DND-41 (cell line): ENCODE measurements around the gene VAPA.
A peak's percentile ranks its signal among the peaks of the same experiment; 100 is the strongest.

Experiments
- ATAC-seq: fragments of 200-7000 bp; cut with Tn5 transposase; 3 replicates; pipeline ENCODE4 v1.9.1; 2021; ENCODE audit warnings: low read depth; ENCODE audit not compliant: insufficient read depth
- DNase-seq: peaks from one replicate; pipeline ENCODE4 v3.0.0-alpha.2; 2020
- H2AFZ ChIP-seq: 2 replicates; pipeline ENCODE4 v1.6.0; 2012; ENCODE audit warnings: low read depth, low read length
- H3K27ac ChIP-seq: 2 replicates; pipeline ENCODE4 v1.5.1; 2012; ENCODE audit warnings: low read length, inconsistent platforms
- H3K27me3 ChIP-seq: fragments of 200-600 bp; sonication (generic); 2 replicates; pipeline ENCODE4 v1.6.0; 2012; ENCODE audit warnings: low read length, mild to moderate bottlenecking, inconsistent platforms; ENCODE audit not compliant: insufficient read depth, poor library complexity
- H3K36me3 ChIP-seq: 2 replicates; pipeline ENCODE4 v1.5.1; 2012; ENCODE audit warnings: low read length, inconsistent platforms; ENCODE audit not compliant: insufficient read depth
- H3K4me1 ChIP-seq: 2 replicates; pipeline ENCODE4 v1.5.1; 2012; ENCODE audit warnings: mild to moderate bottlenecking, low read length; ENCODE audit not compliant: insufficient read depth
- H3K4me2 ChIP-seq: 2 replicates; pipeline ENCODE4 v1.6.0; 2012; ENCODE audit warnings: mild to moderate bottlenecking, moderate library complexity, low read length, inconsistent platforms; ENCODE audit not compliant: insufficient read depth
- H3K4me3 ChIP-seq, 2 experiments: fragments of 200-600 bp in 1 of 2; shearing (Covaris generic) in 1 of 2; 2 replicates each; pipeline ENCODE4 v1.5.1; 2012 to 2016; ENCODE audit warnings: inconsistent platforms in 2 of 2, low read length in 2 of 2, mild to moderate bottlenecking in 2 of 2, low read depth in 1 of 2, moderate library complexity in 1 of 2
- H3K79me2 ChIP-seq: 2 replicates; pipeline ENCODE4 v1.6.0; 2012; ENCODE audit warnings: low read length, inconsistent platforms; ENCODE audit not compliant: insufficient read depth
- H3K9ac ChIP-seq: 2 replicates; pipeline ENCODE4 v1.6.0; 2012; ENCODE audit warnings: low read depth, mild to moderate bottlenecking, inconsistent platforms, low read length, moderate library complexity
- H3K9me3 ChIP-seq: 2 replicates; pipeline ENCODE4 v1.5.1; 2012; ENCODE audit warnings: low read length, moderate library complexity, mild to moderate bottlenecking, inconsistent platforms; ENCODE audit not compliant: insufficient read depth, severe bottlenecking
- H4K20me1 ChIP-seq: 2 replicates; pipeline ENCODE4 v1.6.0; 2012; ENCODE audit warnings: low read length; ENCODE audit not compliant: insufficient read depth
- CTCF ChIP-seq: IDR thresholded peaks from 2 replicates; pipeline ENCODE4 v1.5.1; 2012; ENCODE audit warnings: borderline replicate concordance, low read length, moderate library complexity, mild to moderate bottlenecking; ENCODE audit not compliant: poor library complexity, severe bottlenecking; ENCODE audit errors: extremely low read depth
- EZH2 ChIP-seq: IDR thresholded peaks from 3 replicates; pipeline ENCODE4 v1.6.1; 2012; ENCODE audit warnings: borderline replicate concordance, low read depth, mild to moderate bottlenecking, moderate library complexity, low read length, inconsistent platforms; ENCODE audit not compliant: severe bottlenecking

Gene VAPA

GRCh38 chr18:9913526-9914333 is at the start of gene VAPA:
TSS of gene VAPA (plus strand) at chr18:9914016. CDS start at chr18:9914257, 241 bp downstream.
- Histone ChIP-seq H4K20me1 (peaks cover 40% of the 10 kb centered on the region), H3K79me2 (peaks cover 50% of the 10 kb centered on the region), H3K27me3 (peaks cover 10% of the 10 kb centered on the region), H3K4me1 (peaks cover 44% of the 10 kb centered on the region), H3K4me2 (peak within 1 kb of the TSS; percentile 85), H3K9ac (peak within 1 kb of the TSS; percentile 93), H2AFZ (peak within 1 kb of the TSS; percentile 96), H3K9me3 (no peaks in the 10 kb centered on the region), H3K27ac (peak within 1 kb of the TSS; percentile 89), H3K36me3 (no peaks in the 10 kb centered on the region; the same call in 1 of the 2 replicates), H3K4me3 (peak within 1 kb of the TSS; percentile 70 to 93)
- ATAC-seq, result peak; percentile 90
- TF ChIP-seq CTCF (no peak), EZH2 (no peak)
- peak; percentile 93 for DNase-seq

- no peak overlapping the region for H3K4me2 ChIP-seq
- H3K27ac ChIP-seq, result no peak overlapping the region
- H3K9ac ChIP-seq, result no peak overlapping the region
- H2AFZ ChIP-seq, result no peak overlapping the region
- H4K20me1 ChIP-seq, result no peaks in the 10 kb centered on the region
- H3K27me3 ChIP-seq, result no peaks in the 10 kb centered on the region
- no peak for DNase-seq
- no peak overlapping the region for H3K4me3 ChIP-seq
- H3K36me3 ChIP-seq, result no peaks in the 10 kb centered on the region
- no peak for ATAC-seq
- H3K4me1 ChIP-seq, result peaks cover 6% of the 10 kb centered on the region; the same call in 1 of the 2 replicates
- peaks cover 8% of the 10 kb centered on the region for H3K9me3 ChIP-seq
- no peaks in the 10 kb centered on the region for H3K79me2 ChIP-seq
- TF ChIP-seq CTCF (no peak), EZH2 (no peak)
These were observed 47.9 kb upstream of the VAPA start for GRCh38 chr18:9865764-9866490.

- Histone ChIP-seq H3K9me3 (peaks cover 8% of the 10 kb centered on the region), H4K20me1 (no peaks in the 10 kb centered on the region), H3K27ac (no peak overlapping the region), H2AFZ (no peak overlapping the region), H3K36me3 (no peaks in the 10 kb centered on the region), H3K79me2 (no peaks in the 10 kb centered on the region), H3K9ac (no peak overlapping the region), H3K4me3 (no peak overlapping the region), H3K27me3 (no peaks in the 10 kb centered on the region), H3K4me1 (peaks cover 6% of the 10 kb centered on the region; the same call in 1 of the 2 replicates), H3K4me2 (no peak overlapping the region)
- DNase-seq, result no peak
- no peak for TF ChIP-seq EZH2
- TF ChIP-seq CTCF, result no peak
- no peak for ATAC-seq
These were observed 47.2 kb upstream of the VAPA start for GRCh38 chr18:9866627-9867026.
